HAP-1 (cell line): Measurements from ENCODE around the gene SNX30.
"Not testable (repeated sequence)": the region's sequence is repeated elsewhere in the genome, so short reads cannot be mapped to it uniquely, and the experiment has no call there.

Experiments
- DNase-seq, 2 experiments: peaks; one replicate each; pipeline ENCODE4 v3.0.0-alpha.2; 2016 to 2020; ENCODE audit warnings: low spot score in 2 of 2
- H3K27me3 ChIP-seq: fragments of 250-450 bp; sonication (Bioruptor Pico); 2 replicates; pipeline ENCODE4 v1.5.1; 2020; ENCODE audit warnings: low read depth, mild to moderate bottlenecking, moderate library complexity
- H3K36me3 ChIP-seq: fragments of 250-450 bp; sonication (Bioruptor Pico); replicated peaks from 2 replicates; pipeline ENCODE4 v1.5.1; 2020; ENCODE audit warnings: mild to moderate bottlenecking
- H3K4me1 ChIP-seq: fragments of 250-450 bp; sonication (Bioruptor Pico); 2 replicates; pipeline ENCODE4 v1.5.1; 2020; ENCODE audit warnings: mild to moderate bottlenecking
- H3K4me3 ChIP-seq: fragments of 250-450 bp; sonication (Bioruptor Pico); 2 replicates; pipeline ENCODE4 v1.5.1; 2020; ENCODE audit warnings: mild to moderate bottlenecking, moderate library complexity
- H3K9me3 ChIP-seq: fragments of 250-450 bp; sonication (Bioruptor Pico); 2 replicates; pipeline ENCODE4 v1.5.1; 2020; ENCODE audit warnings: mild to moderate bottlenecking, moderate library complexity
- in situ Hi-C: fragments of 300-500 bp; cut with MboI; formaldehyde crosslinking; loops from 3 replicates; pipeline ENCODE4 v1.14.3; 2020; ENCODE audit warnings: low sequenced_read_pairs, inconsistent platforms, mixed read lengths

The SNX30 gene, protein sequence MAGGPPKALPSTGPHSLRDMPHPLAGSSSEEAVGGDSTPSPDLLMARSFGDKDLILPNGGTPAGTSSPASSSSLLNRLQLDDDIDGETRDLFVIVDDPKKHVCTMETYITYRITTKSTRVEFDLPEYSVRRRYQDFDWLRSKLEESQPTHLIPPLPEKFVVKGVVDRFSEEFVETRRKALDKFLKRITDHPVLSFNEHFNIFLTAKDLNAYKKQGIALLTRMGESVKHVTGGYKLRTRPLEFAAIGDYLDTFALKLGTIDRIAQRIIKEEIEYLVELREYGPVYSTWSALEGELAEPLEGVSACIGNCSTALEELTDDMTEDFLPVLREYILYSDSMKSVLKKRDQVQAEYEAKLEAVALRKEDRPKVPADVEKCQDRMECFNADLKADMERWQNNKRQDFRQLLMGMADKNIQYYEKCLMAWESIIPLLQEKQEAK

DNA sequence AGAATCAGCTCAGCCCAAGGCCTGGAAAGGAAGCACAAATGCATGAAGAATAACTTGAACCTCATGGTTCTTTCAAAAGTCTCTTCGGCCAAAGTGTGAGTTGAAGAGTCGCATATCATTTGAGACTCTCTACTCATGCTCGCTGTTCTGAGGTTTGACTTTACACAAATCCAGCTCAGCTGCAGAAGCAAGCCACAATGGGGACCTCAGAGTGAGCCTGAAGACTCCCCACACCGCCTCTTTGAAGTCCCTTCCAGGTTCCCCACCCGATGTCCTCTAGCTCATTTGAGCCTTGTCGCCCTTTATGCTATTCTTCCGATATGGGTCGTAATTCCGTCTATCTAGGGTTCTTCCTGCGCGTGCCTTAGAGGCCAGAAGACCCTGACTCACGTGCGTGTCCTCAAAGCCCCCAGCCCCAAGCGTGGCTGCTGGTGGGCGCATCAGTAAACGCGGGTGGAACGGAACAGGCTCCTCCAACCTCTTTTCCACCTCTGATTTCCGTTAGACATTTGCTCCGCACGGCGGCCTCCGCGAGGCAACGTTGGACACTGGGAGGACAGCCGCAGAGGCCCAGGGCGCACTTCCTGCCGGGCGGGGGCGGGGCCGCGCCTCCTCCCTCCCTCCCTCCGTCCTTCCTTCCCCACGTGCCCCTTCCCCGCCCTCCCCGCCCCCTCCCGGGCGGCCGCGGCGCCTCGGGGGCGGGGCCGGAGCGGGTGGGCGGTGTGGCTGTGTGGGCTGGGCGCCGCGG lies at the start of gene SNX30:
Gene SNX30 (plus strand): TSS at position 745 of the 748 bp plus-strand sequence. CDS start 242 bp downstream, outside the sequence.
- H3K36me3 ChIP-seq: no peaks in the 10 kb centered on the region
- no peaks in the 10 kb centered on the region for H3K27me3 ChIP-seq
- peak; percentile 86 to 92 for DNase-seq
- H3K9me3 ChIP-seq: no peaks in the 10 kb centered on the region
- H3K4me1 ChIP-seq: peaks cover 32% of the 10 kb centered on the region
- in situ Hi-C loops: no loop called here
- peak within 1 kb of the TSS; percentile 67 for H3K4me3 ChIP-seq

DNA sequence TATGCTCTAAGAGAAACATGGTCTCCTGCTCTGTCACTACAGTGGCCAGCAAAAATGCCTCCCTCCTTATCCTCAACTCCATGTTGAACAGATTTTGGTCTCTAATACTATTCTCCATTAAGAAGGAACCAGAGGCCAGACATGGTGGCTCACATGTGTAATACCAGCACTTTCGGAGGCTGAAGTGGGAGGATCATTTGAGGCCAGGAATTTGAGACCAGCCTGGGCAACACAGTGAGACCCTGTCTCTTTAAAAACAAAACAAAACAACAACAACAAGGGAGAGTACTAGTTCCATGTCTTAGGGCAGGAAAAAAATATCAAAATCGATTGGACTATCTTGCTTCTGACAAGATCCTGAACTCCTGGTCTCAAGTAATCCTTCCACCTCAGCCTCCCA lies 47.3 kb upstream of the SNX30 start:
- Histone ChIP-seq H3K36me3 (no peaks in the 10 kb centered on the region; the same call in none of the 2 replicates), H3K4me3 (no peak overlapping the region), H3K4me1 (no peaks in the 10 kb centered on the region), H3K27me3 (no peaks in the 10 kb centered on the region), H3K9me3 (no peaks in the 10 kb centered on the region)
- in situ Hi-C loops: loop anchor here (10.0 kb wide), 1 partner anchor 619 kb away; no protein-coding TSS in a partner anchor
- no peak for DNase-seq

DNA sequence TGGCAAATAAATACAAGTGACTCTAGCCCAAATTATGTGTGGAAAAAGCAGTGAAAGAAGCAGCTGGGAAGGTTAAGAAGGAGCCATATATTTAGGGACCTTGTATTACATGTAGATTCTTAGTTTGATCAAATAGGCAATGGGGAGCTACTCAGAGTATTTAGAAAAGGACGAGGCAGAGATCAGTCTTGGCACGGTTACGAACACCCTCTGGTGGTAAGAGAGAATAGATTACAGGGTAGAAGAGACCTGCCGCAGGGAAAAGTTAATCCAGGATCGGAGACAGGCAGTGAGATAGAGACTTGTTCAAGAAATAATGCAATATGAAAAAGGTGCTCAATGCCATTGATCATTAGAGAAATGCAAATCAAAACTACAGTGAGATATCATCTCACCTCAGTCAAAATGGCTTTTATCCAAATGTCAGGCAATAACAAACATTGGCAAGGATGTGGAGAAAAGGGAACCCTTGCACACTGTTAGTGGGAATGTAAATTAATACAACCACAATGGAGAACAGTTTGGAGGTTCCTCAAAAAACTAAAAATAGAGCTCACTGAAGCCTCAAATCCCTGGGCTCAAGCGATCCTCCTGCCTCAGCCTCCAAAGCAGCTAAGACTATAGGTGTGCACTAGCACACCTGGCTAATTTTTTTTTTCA lies 44.7 kb upstream of the SNX30 start:
- in situ Hi-C loops: loop anchor here (10.0 kb wide), 1 partner anchor 621 kb away; no protein-coding TSS in a partner anchor
- Histone ChIP-seq H3K36me3 (no peaks in the 10 kb centered on the region; the same call in 1 of the 2 replicates), H3K9me3 (no peaks in the 10 kb centered on the region), H3K4me3 (no peak overlapping the region), H3K27me3 (no peaks in the 10 kb centered on the region), H3K4me1 (no peaks in the 10 kb centered on the region)
- DNase-seq: peak; percentile 59 to 67

DNA sequence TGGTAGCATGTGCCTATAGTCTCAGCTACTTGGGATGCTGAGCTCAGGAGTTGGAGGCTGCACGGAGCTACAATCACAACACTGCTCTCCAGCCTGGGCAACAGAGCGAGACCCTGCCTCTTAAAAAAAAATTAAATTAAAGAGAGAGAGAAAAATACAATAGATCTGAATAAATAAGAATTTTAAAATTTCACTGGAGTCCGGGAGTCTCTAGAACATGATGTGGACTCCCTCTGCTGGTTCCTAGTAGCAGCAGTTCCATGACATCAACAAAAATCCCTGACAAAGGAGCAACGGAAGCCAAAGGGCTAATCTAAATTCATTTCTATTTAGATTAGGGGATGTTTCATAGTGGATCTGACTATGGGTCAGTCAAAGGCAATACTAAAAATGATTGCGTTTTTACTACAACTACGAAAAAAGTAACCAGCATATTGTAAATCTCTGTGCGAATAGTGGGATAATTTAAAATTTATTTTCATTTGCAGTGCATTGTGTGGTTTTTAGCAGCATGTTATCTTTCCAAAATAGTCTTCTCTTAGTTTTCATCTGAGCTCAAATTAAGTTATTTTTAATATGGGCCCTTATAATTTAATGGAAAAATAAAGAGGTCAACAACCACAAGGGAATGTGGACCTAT lies 39.4 kb upstream of the SNX30 start:
- in situ Hi-C loops: no loop called here
- DNase-seq: peak; percentile 17 to 21
- peaks cover 16% of the 10 kb centered on the region; the same call in 1 of the 2 replicates for H3K36me3 ChIP-seq

DNA sequence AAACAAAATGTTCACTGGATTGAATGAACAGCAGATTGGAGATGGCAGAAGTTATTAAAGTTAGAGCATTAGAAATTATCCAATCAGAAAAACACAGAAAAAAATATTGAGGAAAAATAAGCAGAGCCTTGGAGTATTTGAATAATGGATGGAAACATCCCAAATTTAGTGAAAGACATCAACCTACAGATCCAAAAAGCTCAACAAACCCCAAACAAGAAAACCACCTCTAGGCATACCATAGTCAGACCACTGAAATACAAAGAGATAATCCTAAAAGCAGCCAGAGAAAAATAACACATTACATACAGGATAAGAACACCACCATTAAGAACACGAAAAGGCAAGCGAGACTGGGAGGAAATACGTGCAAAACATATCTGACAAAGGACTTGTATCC lies 37.9 kb upstream of the SNX30 start:
- H3K4me1 ChIP-seq: no peaks in the 10 kb centered on the region; the same call in 1 of the 2 replicates
- no peak for DNase-seq
- no peaks in the 10 kb centered on the region for H3K27me3 ChIP-seq
- in situ Hi-C loops: no loop called here
- no peaks in the 10 kb centered on the region for H3K9me3 ChIP-seq
- no peak overlapping the region for H3K4me3 ChIP-seq
- H3K36me3 ChIP-seq: peaks cover 16% of the 10 kb centered on the region; the same call in 1 of the 2 replicates

More for the DNA sequence above, 39.4 kb upstream of the SNX30 start:
- no peak overlapping the region for H3K4me3 ChIP-seq
- no peaks in the 10 kb centered on the region for H3K27me3 ChIP-seq
- H3K4me1 ChIP-seq: no peaks in the 10 kb centered on the region
- no peaks in the 10 kb centered on the region for H3K9me3 ChIP-seq

DNA sequence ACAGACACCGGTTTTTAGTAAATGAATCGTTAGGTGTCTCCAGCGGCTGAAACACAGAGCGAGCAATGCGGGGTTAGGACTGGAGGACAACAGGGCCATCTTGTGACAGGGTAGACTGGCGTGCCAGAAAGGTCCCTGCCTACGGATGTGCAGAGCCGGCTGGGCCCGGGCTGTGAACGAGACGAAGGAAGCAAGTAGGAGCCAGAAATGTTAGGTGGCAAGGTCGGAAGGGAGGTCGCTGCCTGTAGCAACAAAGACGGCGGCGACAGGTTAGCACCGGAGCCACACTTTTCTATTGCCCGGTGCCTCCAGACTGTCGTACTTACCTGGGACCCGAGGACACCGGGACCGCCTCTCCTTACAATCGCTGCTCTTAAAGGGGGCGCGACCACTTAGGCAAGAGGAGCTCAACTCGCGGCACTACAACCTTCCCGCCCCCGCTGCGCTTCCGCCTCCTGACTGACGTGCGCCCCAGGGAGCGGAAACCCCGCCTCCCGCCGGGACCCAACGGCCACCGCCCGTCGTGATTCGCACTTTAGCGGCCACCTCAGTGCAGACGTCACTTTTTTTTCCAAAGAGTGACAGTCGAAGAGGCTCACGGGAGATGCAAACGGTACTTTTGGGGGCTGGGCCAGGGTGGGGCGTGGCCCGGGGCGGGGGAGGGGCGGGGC lies 32.8 kb upstream of the SNX30 start, which contains the start of gene INIP:
Gene INIP (minus strand): TSS at position 457 of the 671 bp plus-strand sequence. CDS start 1,632 bp downstream, outside the sequence.
- Histone ChIP-seq H3K4me3 (peak within 1 kb of the TSS; percentile 81), H3K27me3 (no peaks in the 10 kb centered on the region), H3K4me1 (no peaks in the 10 kb centered on the region; the same call in 1 of the 2 replicates), H3K9me3 (no peaks in the 10 kb centered on the region), H3K36me3 (peaks cover 9% of the 10 kb centered on the region; the same call in 1 of the 2 replicates)
- in situ Hi-C loops: no loop called here
- peak; percentile 96 to 98 for DNase-seq

DNA sequence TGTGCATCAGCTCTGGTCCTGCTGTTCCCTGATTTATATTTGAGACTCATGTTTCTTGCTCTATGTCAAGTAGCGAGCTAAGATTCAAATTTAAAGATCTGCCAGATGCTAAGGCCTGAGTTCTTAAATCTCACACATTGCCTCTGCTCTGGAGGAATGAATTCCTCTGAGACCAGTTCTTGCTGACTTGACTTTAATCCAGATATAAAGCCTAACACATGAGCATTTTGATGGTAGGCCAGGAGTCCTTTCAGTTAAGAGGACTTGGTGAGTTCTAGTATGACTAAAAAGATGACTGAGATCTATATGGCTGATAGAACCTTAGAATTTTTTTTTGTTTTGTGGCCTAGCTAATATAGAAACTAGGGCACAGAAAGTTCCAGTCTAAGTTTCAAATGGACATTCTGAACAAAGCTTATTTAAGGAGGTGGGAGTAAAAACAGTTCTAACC lies 31.3 kb upstream of the SNX30 start:
- H3K36me3 ChIP-seq: 0 out of 2 replicates have a peak, but pooled peaks cover 5% of the 10 kb centered on the region
- H3K9me3 ChIP-seq: no peaks in the 10 kb centered on the region
- no peak for DNase-seq
- H3K27me3 ChIP-seq: no peaks in the 10 kb centered on the region
- in situ Hi-C loops: no loop called here
- no peaks in the 10 kb centered on the region; the same call in 1 of the 2 replicates for H3K4me1 ChIP-seq
- H3K4me3 ChIP-seq: no peak overlapping the region

DNA sequence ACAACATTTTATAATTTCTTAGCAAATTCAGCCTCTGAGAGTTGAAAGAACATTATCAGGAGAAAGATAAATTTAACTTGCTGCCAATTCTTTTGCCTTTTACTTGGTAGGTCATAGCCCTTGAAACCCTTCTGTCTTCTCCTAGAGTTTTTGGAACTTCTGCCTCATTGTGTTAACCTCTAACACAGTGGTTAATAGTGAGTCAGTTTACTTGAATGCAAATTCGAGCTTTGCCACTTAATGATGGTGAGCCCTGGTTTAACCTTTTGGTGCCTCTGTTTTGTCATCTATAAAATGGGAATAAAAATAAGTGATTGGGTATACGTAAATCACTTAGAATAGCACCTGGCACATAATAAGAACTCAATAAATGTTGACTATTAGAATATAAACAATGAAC lies 30.9 kb upstream of the SNX30 start:
- no peaks in the 10 kb centered on the region for H3K9me3 ChIP-seq
- H3K36me3 ChIP-seq: 0 out of 2 replicates have a peak, but pooled peaks cover 4% of the 10 kb centered on the region
- H3K4me1 ChIP-seq: no peaks in the 10 kb centered on the region; the same call in 1 of the 2 replicates
- no peak for DNase-seq
- H3K27me3 ChIP-seq: no peaks in the 10 kb centered on the region
- in situ Hi-C loops: no loop called here
- no peak overlapping the region for H3K4me3 ChIP-seq

DNA sequence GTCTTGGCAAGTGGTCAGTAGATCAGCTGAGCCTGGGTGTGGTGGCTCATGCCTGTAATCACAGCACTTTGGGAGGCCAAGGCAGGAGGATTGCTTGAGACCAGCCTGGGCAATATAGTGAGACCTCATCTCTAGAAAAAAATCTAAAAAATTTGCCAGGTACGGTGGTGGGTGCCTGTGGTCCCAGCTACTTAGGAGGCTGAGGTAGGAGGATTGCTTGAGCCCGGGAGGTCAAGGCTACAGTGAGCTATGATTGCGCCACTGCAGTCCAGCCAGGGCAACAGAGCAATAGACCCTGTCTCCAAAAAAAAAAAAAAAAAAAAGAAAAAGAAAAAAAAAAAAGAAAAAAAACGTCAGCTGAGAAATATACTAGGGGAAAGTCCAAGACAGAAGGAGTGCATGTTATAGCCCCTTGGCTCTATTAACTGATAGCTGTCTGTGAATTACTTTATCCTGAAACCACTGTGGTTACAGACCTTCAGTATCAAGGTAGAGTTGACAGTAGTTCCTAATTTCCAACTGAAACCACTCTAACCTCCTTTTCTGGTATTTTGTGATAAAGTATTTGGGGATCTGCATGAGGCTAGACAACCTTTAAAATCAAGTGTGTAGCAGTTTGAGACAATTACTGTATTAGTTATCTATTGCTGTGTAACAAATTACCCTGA lies 30.3 kb upstream of the SNX30 start:
- DNase-seq: no peak
- in situ Hi-C loops: no loop called here

DNA sequence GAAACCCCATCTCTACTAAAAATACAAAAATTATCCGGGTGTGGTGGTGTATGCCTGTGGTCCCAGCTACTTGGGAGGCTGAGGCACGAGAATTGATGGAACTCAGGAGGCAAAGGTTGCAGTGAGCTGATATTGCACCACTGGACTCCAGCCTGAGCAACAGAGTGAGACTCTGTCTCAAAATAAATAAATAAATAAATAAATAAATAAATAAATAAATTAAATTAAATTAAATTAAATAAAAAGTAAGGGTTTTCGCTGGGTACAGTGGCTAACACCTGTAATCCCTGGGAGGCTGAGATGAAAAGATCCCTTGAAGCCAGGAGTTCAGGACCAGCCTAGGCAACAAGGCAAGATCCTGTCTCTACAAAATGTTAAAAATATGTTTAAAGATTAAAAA lies 27.8 kb upstream of the SNX30 start:
- H3K9me3 ChIP-seq, H3K4me1 ChIP-seq, in situ Hi-C loops, H3K36me3 ChIP-seq, H3K27me3 ChIP-seq, DNase-seq, H3K4me3 ChIP-seq: not testable (repeated sequence)

More for the DNA sequence above, 30.3 kb upstream of the SNX30 start:
- no peaks in the 10 kb centered on the region; the same call in 1 of the 2 replicates for H3K4me1 ChIP-seq
- no peak overlapping the region for H3K4me3 ChIP-seq
- H3K9me3 ChIP-seq: no peaks in the 10 kb centered on the region
- no peaks in the 10 kb centered on the region for H3K36me3 ChIP-seq
- H3K27me3 ChIP-seq: no peaks in the 10 kb centered on the region

DNA sequence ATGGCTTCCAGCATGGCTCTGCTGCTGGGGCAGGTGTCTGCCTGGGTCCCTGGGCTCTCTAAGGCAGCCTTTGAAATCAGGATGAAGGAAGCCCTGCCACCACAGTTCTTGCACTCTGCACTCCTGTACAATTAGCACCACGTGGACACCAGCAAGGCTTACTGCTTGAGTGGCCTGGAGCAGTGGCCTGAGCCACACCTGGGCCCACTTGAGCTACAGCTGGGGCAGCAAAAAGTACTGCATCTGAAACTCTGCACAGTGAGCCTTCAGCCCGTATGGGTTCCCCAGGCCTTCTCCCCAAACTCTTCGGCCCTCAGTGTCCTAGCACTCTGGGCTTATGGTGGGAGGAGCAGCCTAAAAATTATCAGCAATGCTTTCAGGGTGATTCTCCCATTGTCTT lies 24.6 kb upstream of the SNX30 start:
- H3K9me3 ChIP-seq: no peaks in the 10 kb centered on the region
- in situ Hi-C loops: no loop called here

DNA sequence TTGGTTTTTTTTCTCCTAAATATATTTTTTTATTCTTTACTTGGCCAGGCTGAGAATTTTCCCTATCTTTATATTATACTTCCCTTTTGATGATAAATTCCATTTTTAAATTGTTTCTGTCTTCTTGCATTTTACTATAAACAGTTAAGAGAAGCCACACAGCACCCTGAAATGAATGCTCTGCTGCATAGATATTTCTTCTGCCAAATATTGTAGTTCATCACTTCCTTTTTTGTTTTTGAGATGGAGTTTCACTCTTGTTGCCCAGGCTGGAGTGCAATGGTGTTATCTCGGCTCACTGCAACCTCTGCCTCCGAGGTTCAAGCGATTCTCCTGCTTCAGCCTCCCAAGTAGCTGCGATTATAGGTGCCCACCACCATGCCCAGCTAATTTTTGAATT lies 24.1 kb upstream of the SNX30 start:
- no peaks in the 10 kb centered on the region for H3K4me1 ChIP-seq
- DNase-seq: no peak
- no peaks in the 10 kb centered on the region for H3K9me3 ChIP-seq
- no peak overlapping the region for H3K4me3 ChIP-seq
- H3K27me3 ChIP-seq: no peaks in the 10 kb centered on the region
- in situ Hi-C loops: no loop called here
- no peaks in the 10 kb centered on the region for H3K36me3 ChIP-seq

More for the DNA sequence above, 24.6 kb upstream of the SNX30 start:
- H3K36me3 ChIP-seq: no peaks in the 10 kb centered on the region
- no peaks in the 10 kb centered on the region for H3K27me3 ChIP-seq
- DNase-seq: no peak
- no peaks in the 10 kb centered on the region for H3K4me1 ChIP-seq
- no peak overlapping the region for H3K4me3 ChIP-seq
